Esophagus squamous epithelium (tissue), 4 donors: ENCODE measurements around the gene ARRB1.

Experiments
- CTCF ChIP-seq, 6 experiments: fragments of 450-650 bp in 4 of 6; fragments of 200-600 bp in 2 of 6; sonication (generic) in 2 of 6; IDR thresholded peaks; one replicate each; pipeline ENCODE4 v1.5.1; 2016 to 2019; ENCODE audit warnings: antibody characterized with exemption in 6 of 6, mild to moderate bottlenecking in 4 of 6, moderate library complexity in 4 of 6
- POLR2A ChIP-seq, 4 donors: fragments of 450-650 bp; IDR thresholded peaks; one replicate each; pipeline ENCODE4 v1.6.1; 2017; ENCODE audit warnings: antibody characterized with exemption in 4 of 4, mild to moderate bottlenecking in 4 of 4, moderate library complexity in 3 of 4

GRCh38 chr11:75264971-75265370 lies 86.5 kb downstream of the ARRB1 start:
- TF ChIP-seq CTCF (IDR thresholded peaks at IDR 0.05) (no peak), POLR2A (IDR thresholded peaks at IDR 0.05) (no peak)
